Lower lobe of right lung (tissue), 2 donors: ENCODE measurements around the gene NCOA7. TPM values are rescaled to one million over a fixed set of nuclear protein-coding genes. Genes with fewer than 3 reads are reported as not detected.

Source experiments
- ATAC-seq, 2 donors: fragments of 200-7000 bp; cut with Tn5 transposase; one replicate each; pipeline ENCODE4 v1.9.1; 2020 to 2022; ENCODE audit warnings: mild to moderate bottlenecking in 2 of 2, moderate library complexity in 2 of 2
- DNase-seq: peaks from one replicate; pipeline ENCODE4 v3.0.0-alpha.2; 2020
- H3K27ac ChIP-seq: fragments of 200-600 bp; one replicate; pipeline ENCODE4 v1.8.0; 2022
- H3K27me3 ChIP-seq: fragments of 200-600 bp; one replicate; pipeline ENCODE4 v1.8.0; 2022; ENCODE audit warnings: low read depth
- H3K36me3 ChIP-seq: fragments of 200-600 bp; one replicate; pipeline ENCODE4 v1.8.0; 2022; ENCODE audit warnings: mild to moderate bottlenecking
- H3K4me1 ChIP-seq: fragments of 200-600 bp; one replicate; pipeline ENCODE4 v1.8.0; 2022
- H3K4me3 ChIP-seq: fragments of 200-600 bp; one replicate; pipeline ENCODE4 v1.8.0; 2022; ENCODE audit warnings: mild to moderate bottlenecking
- H3K9me3 ChIP-seq: fragments of 200-600 bp; one replicate; pipeline ENCODE4 v1.8.0; 2022
- CTCF ChIP-seq: fragments of 200-600 bp; IDR thresholded peaks from one replicate; pipeline ENCODE4 v1.8.0; 2022; ENCODE audit warnings: antibody characterized with exemption, mild to moderate bottlenecking
- intact Hi-C: fragments of 100-400 bp; cut with DNase I; formaldehyde crosslinking; loops from one replicate; pipeline ENCODE4 v1.11.0; 2022
- total RNA-seq: library from RNA; stranded (reverse); fragmentation: NEBNext Ultra II Directional; extraction: Animal tissue kit (Norgen Biotek cat#: 25700); gene quantifications from one replicate; pipeline ENCODE4 v1.2.1, GENCODE V29; 2021
- donor health status: DM: no; HTN: yes; CAD: no; lungs with severe emphysema.

Gene NCOA7
- total RNA-seq, 1 donor from 2014 or later: 64.4 TPM

- H3K27me3 ChIP-seq: no peaks in the 10 kb centered on the region
- ATAC-seq (no peak), DNase-seq (no peak)
- no peaks in the 10 kb centered on the region for H3K9me3 ChIP-seq
- H3K36me3 ChIP-seq: peaks cover 57% of the 10 kb centered on the region
- no peak overlapping the region for H3K27ac ChIP-seq
- intact Hi-C loops: no loop called here
- H3K4me3 ChIP-seq: no peak overlapping the region
- no peak for TF ChIP-seq CTCF
- peaks cover 32% of the 10 kb centered on the region for H3K4me1 ChIP-seq
Observed at GRCh38 chr6:125922322-125922860, 131.6 kb downstream of the NCOA7 start.

- Histone ChIP-seq H3K4me3 (no peak overlapping the region), H3K27ac (no peak overlapping the region), H3K27me3 (no peaks in the 10 kb centered on the region), H3K9me3 (no peaks in the 10 kb centered on the region), H3K4me1 (peaks cover 28% of the 10 kb centered on the region), H3K36me3 (peaks cover 67% of the 10 kb centered on the region)
- intact Hi-C loops: no loop called here
- ATAC-seq: no peak
- TF ChIP-seq CTCF: no peak
- DNase-seq: no peak
Observed at GRCh38 chr6:125923366-125923877, 132.7 kb downstream of the NCOA7 start.

GRCh38 chr6:125924169-125924568 lies 133.4 kb downstream of the NCOA7 start:
- H3K36me3 ChIP-seq: peaks cover 75% of the 10 kb centered on the region
- intact Hi-C loops: no loop called here
- H3K27ac ChIP-seq: no peak overlapping the region
- no peak for ATAC-seq
- no peak for TF ChIP-seq CTCF
- no peaks in the 10 kb centered on the region for H3K27me3 ChIP-seq
- H3K4me1 ChIP-seq: peaks cover 23% of the 10 kb centered on the region
- no peak for DNase-seq
- no peak overlapping the region for H3K4me3 ChIP-seq
- H3K9me3 ChIP-seq: no peaks in the 10 kb centered on the region

- H3K4me1 ChIP-seq: peaks cover 23% of the 10 kb centered on the region
- H3K27me3 ChIP-seq: no peaks in the 10 kb centered on the region
- H3K9me3 ChIP-seq: no peaks in the 10 kb centered on the region
- ATAC-seq: peak in 1 of 2 donors; percentile 3
- peaks cover 80% of the 10 kb centered on the region for H3K36me3 ChIP-seq
- no peak for DNase-seq
- no peak overlapping the region for H3K4me3 ChIP-seq
- intact Hi-C loops: no loop called here
- H3K27ac ChIP-seq: no peak overlapping the region
- no peak for TF ChIP-seq CTCF
Observed at GRCh38 chr6:125924697-125925358, 134.1 kb downstream of the NCOA7 start.

- H3K27ac ChIP-seq: no peak overlapping the region
- TF ChIP-seq CTCF: no peak
- H3K36me3 ChIP-seq: peaks cover 75% of the 10 kb centered on the region
- ATAC-seq (no peak), DNase-seq (no peak)
- no peak overlapping the region for H3K4me3 ChIP-seq
- intact Hi-C loops: no loop called here
- H3K9me3 ChIP-seq: no peaks in the 10 kb centered on the region
- H3K27me3 ChIP-seq: no peaks in the 10 kb centered on the region
- peaks cover 17% of the 10 kb centered on the region for H3K4me1 ChIP-seq
Observed at GRCh38 chr6:125926711-125927110, 136.0 kb downstream of the NCOA7 start.
